GM12878 (cell line): Measurements from ENCODE around the gene TMEM250. TPM values are rescaled to one million over a fixed set of nuclear protein-coding genes. Genes with fewer than 3 reads are reported as not detected.

ENCODE experiments used
- ATAC-seq: fragments of 200-7000 bp; cut with Tn5 transposase; 3 replicates; pipeline ENCODE4 v1.9.1; 2020; ENCODE audit warnings: mild to moderate bottlenecking, moderate library complexity
- BruUV-seq: library from RNA; stranded (reverse); fragments of 400-500 nt; replicated peaks from 2 replicates; lab custom pipeline; 2021; lab: Mats Ljungman, UMichigan
- CTCF ChIA-PET: fragments of 300-600 bp; sonication (Branson Sonifier 250); formaldehyde crosslinking; extraction: SDS; loops from one replicate; lab custom pipeline; 2021; ENCODE audit warnings: inconsistent platforms; lab: Yijun Ruan, JAX
- POLR2A ChIA-PET: fragments of 350-600 bp; formaldehyde crosslinking; extraction: SDS; loops from one replicate; lab custom pipeline; 2021; ENCODE audit warnings: inconsistent platforms; lab: Charles Lee
- RAD21 ChIA-PET: fragments of 300-600 bp; sonication (Branson Sonifier 250); formaldehyde crosslinking; loops from one replicate; lab custom pipeline; 2023; ENCODE audit warnings: antibody characterized with exemption; ENCODE audit not compliant: unreplicated experiment; lab: Charles Lee
- SMC1A ChIA-PET: fragments of 300-600 bp; sonication (Branson Sonifier 250); formaldehyde crosslinking; loops from one replicate; lab custom pipeline; 2023; ENCODE audit not compliant: unreplicated experiment, uncharacterized antibody; lab: Charles Lee
- DNase-seq: peaks from one replicate; pipeline ENCODE4 v3.0.0-alpha.2; 2011; ENCODE audit warnings: low read depth, low spot score
- FAIRE-seq: peaks from 3 replicates; lab custom pipeline; 2011; peaks lifted over from hg19 to GRCh38; lab: Jason Lieb, UNC
- H2AFZ ChIP-seq: 2 replicates; pipeline ENCODE4 v1.6.0; 2011; ENCODE audit warnings: low read depth, low read length, control low read depth; ENCODE audit not compliant: control insufficient read depth
- H3K27ac ChIP-seq: 2 replicates; pipeline ENCODE4 v1.5.1; 2011; ENCODE audit warnings: control low read depth; ENCODE audit not compliant: control insufficient read depth, insufficient read depth
- H3K27me3 ChIP-seq, 2 experiments: replicated peaks in 1 of 2; 2 replicates each; pipeline versions ENCODE4 v1.6.0 to v1.6.1; 2011; ENCODE audit warnings: low read length in 1 of 2; ENCODE audit not compliant: control insufficient read depth in 2 of 2, insufficient read depth in 2 of 2
- H3K36me3 ChIP-seq, 2 experiments: 2 replicates each; pipeline ENCODE4 v1.5.1; 2011; ENCODE audit warnings: low read length in 1 of 2; ENCODE audit not compliant: control insufficient read depth in 2 of 2, insufficient read depth in 2 of 2
- H3K4me1 ChIP-seq: 2 replicates; pipeline ENCODE4 v1.6.1; 2011; ENCODE audit warnings: mild to moderate bottlenecking, low read length, moderate library complexity, mixed read lengths; ENCODE audit not compliant: control insufficient read depth, insufficient read depth
- H3K4me2 ChIP-seq: 2 replicates; pipeline ENCODE4 v1.6.0; 2011; ENCODE audit warnings: control low read depth; ENCODE audit not compliant: control insufficient read depth, insufficient read depth
- H3K4me3 ChIP-seq: fragments of 200-600 bp; sonication (generic); 2 replicates; pipeline ENCODE4 v1.5.1; 2016
- H3K79me2 ChIP-seq: 2 replicates; pipeline ENCODE4 v1.6.0; 2011; ENCODE audit warnings: low read length; ENCODE audit not compliant: control insufficient read depth, insufficient read depth
- H3K9ac ChIP-seq: 2 replicates; pipeline ENCODE4 v1.8.0; 2011; ENCODE audit warnings: low read length, control low read depth, mixed read lengths; ENCODE audit not compliant: control insufficient read depth, insufficient read depth
- H3K9me3 ChIP-seq: replicated peaks from 3 replicates; pipeline ENCODE4 v1.5.1; 2011; ENCODE audit warnings: mild to moderate bottlenecking, low read length; ENCODE audit not compliant: control insufficient read depth, insufficient read depth
- H4K20me1 ChIP-seq: 2 replicates; pipeline ENCODE4 v1.6.0; 2011; ENCODE audit not compliant: control insufficient read depth, insufficient read depth
- BCL11A ChIP-seq: IDR thresholded peaks from 2 replicates; pipeline ENCODE4 v1.6.1; 2011; ENCODE audit warnings: low read depth, low read length
- HCFC1 ChIP-seq: fragments of 150-350 bp; IDR thresholded peaks from 2 replicates; pipeline ENCODE4 v1.6.1; 2014; ENCODE audit warnings: low read length
- IRF4 ChIP-seq: IDR thresholded peaks from 2 replicates; pipeline ENCODE4 v1.6.1; 2011; ENCODE audit warnings: low read depth, low read length
- LARP7 ChIP-seq: fragments of 450-650 bp; IDR thresholded peaks from 2 replicates; pipeline ENCODE4 v1.6.1; 2017; ENCODE audit warnings: mild to moderate bottlenecking
- MTA3 ChIP-seq: IDR thresholded peaks from 2 replicates; pipeline ENCODE4 v1.6.1; 2012; ENCODE audit warnings: low read length, inconsistent platforms, borderline replicate concordance
- MYB ChIP-seq: fragments of 150-350 bp; IDR thresholded peaks from 2 replicates; pipeline ENCODE4 v1.6.1; 2014; ENCODE audit warnings: mild to moderate bottlenecking, low read depth, low read length, borderline replicate concordance
- MYC ChIP-seq: IDR thresholded peaks from 2 replicates; pipeline ENCODE4 v1.6.1; 2011; ENCODE audit warnings: mild to moderate bottlenecking, low read length, moderate library complexity, inconsistent platforms; ENCODE audit not compliant: insufficient read depth, insufficient replicate concordance, insufficient read length, severe bottlenecking
- SREBF1 ChIP-seq: IDR thresholded peaks from 2 replicates; pipeline ENCODE4 v1.6.1; 2012; ENCODE audit warnings: mild to moderate bottlenecking, low read length
- SRF ChIP-seq, 2 experiments: IDR thresholded peaks; 2 replicates each; pipeline ENCODE4 v1.6.1; 2011; ENCODE audit warnings: low read depth in 2 of 2, low read length in 2 of 2, mild to moderate bottlenecking in 1 of 2, moderate library complexity in 1 of 2
- STAT3 ChIP-seq: IDR thresholded peaks from 2 replicates; pipeline ENCODE4 v1.6.1; 2011; ENCODE audit warnings: low read depth, low read length, improper control_type of control experiment
- TBL1XR1 ChIP-seq: IDR thresholded peaks from 2 replicates; pipeline ENCODE4 v1.6.1; 2012; ENCODE audit warnings: low read depth, low read length, improper control_type of control experiment
- TCF7 ChIP-seq: IDR thresholded peaks from 2 replicates; pipeline ENCODE4 v1.6.1; 2014; ENCODE audit warnings: antibody characterized with exemption, borderline replicate concordance
- ZNF274 ChIP-seq: IDR thresholded peaks from one replicate; pipeline ENCODE4 v1.8.0; 2011; ENCODE audit not compliant: insufficient read length, insufficient read depth
- ZSCAN29 ChIP-seq: fragments of 450-650 bp; IDR thresholded peaks from 2 replicates; pipeline ENCODE4 v1.6.1; 2017; ENCODE audit warnings: mild to moderate bottlenecking, moderate library complexity
- whole genome bisulfite sequencing: methylation state at CpG from one replicate; pipeline ENCODE4 v1.1.6; 2016; ENCODE audit warnings: low lambda C conversion rate; ENCODE audit not compliant: insufficient replicate concordance, insufficient coverage; ENCODE audit errors: missing lambda C conversion rate; 5-methylcytosine and 5-hydroxymethylcytosine counted together
- in situ Hi-C: fragments of 300-500 bp; cut with MboI; formaldehyde crosslinking; loops from 9 replicates; pipeline ENCODE4 v1.14.3; 2018; ENCODE audit warnings: mixed read lengths
- intact Hi-C: fragments of 100-400 bp; cut with micrococcal nuclease; formaldehyde crosslinking; loops from one replicate; pipeline ENCODE4 v1.14.2; 2022; ENCODE audit not compliant: unreplicated experiment
- polyA plus RNA-seq, 11 experiments: library from polyadenylated mRNA; depleted of rRNA in 4 of 11; unstranded in 6 of 11; stranded (reverse) in 5 of 11; fragments of >200 nt; fragmentation: Nextera tagmentation in 4 of 11; fragmentation: Illumina TruSeq in 1 of 11; extraction: Ambion mirVana in 4 of 11; extraction: Trizol in 1 of 11; gene quantifications; 1 replicate in 1 of 11; 2 replicates in 10 of 11; pipeline versions ENCODE4 v1.2.1 to v1.2.3, GENCODE V29; 2011 to 2016; ENCODE audit warnings: inconsistent platforms in 2 of 11, missing spikeins in 2 of 11, low read depth in 1 of 11
- total RNA-seq, 4 experiments: library from RNA; depleted of rRNA in 3 of 4; stranded (reverse); fragments of >200 nt in 3 of 4; fragmentation: Illumina TruSeq in 1 of 4; extraction: Trizol in 1 of 4; gene quantifications; 2 replicates each; pipeline versions ENCODE4 v1.2.1 to v1.2.3, GENCODE V29; 2013 to 2021
- TF ChIP-seq, protein P1 (sequence below): IDR thresholded peaks from 2 replicates; pipeline ENCODE4 v1.6.1; 2012; ENCODE audit warnings: low read length, inconsistent platforms
- TF ChIP-seq, protein P2 (sequence below): IDR thresholded peaks from 2 replicates; pipeline ENCODE4 v1.6.1; 2011; ENCODE audit warnings: low read depth, low read length, improper control_type of control experiment, borderline replicate concordance
- TF ChIP-seq, protein P3 (sequence below): fragments of 450-650 bp; IDR thresholded peaks from 2 replicates; pipeline ENCODE4 v1.6.1; 2017; ENCODE audit warnings: antibody characterized with exemption, mild to moderate bottlenecking, moderate library complexity
- TF ChIP-seq, protein P4 (sequence below): fragments of 450-650 bp; IDR thresholded peaks from 2 replicates; pipeline ENCODE4 v1.6.1; 2018; ENCODE audit warnings: mild to moderate bottlenecking, low read depth, moderate library complexity; ENCODE audit not compliant: partially characterized antibody

Gene TMEM250
- total and polyA plus RNA-seq, 10 of the 15 experiments (the other 5 are each of a cell fraction or from before 2014, with no cell fraction given), result 0.39 to 39.9 (median 8.5) TPM

DNA sequence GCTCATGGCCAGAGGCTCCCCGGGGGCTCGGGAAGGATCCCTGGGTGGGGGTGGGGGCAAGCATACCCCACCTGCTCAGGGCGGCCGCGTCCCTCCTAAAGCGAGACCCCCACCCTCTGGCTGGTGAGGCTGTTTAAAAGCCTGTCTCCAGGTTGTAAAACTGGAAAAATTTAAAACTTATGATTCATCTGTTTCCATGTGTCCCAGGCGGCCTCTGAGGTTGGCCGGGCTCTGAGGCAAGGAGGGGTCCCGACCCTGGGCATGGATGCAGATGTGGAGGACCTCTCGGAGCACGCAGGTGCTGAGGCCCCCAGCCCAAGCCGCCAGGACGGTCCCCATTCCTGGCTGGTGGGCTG, 24.2 kb upstream of the TMEM250 start:
- H3K27me3 ChIP-seq, result peaks cover 0 to 2% of the 10 kb centered on the region in 2 experiments; a peak in 2 of 4 replicates
- intact Hi-C loops, result no loop called here
- H3K36me3 ChIP-seq, result no peaks in the 10 kb centered on the region
- ChIA-PET SMC1A (no interaction called here), POLR2A (no interaction called here), CTCF (no interaction called here), RAD21 (no interaction called here)
- BruUV-seq, result no TSS peak
- in situ Hi-C loops, result no loop called here
- no peak overlapping the region for H2AFZ ChIP-seq
- DNase-seq, result no peak
- H3K27ac ChIP-seq, result no peak overlapping the region
- no peak for ATAC-seq
- no peaks in the 10 kb centered on the region for H3K79me2 ChIP-seq
- no peak for FAIRE-seq
- H3K9me3 ChIP-seq, result no peaks in the 10 kb centered on the region
- H3K9ac ChIP-seq, result no peak overlapping the region
- no peak overlapping the region for H3K4me3 ChIP-seq
- 19% methylated on average over 13 of the region's 13 CpGs for WGBS
- no peaks in the 10 kb centered on the region for H4K20me1 ChIP-seq
- no peak overlapping the region for H3K4me2 ChIP-seq
- H3K4me1 ChIP-seq, result no peaks in the 10 kb centered on the region
- TF ChIP-seq, protein P1, sequence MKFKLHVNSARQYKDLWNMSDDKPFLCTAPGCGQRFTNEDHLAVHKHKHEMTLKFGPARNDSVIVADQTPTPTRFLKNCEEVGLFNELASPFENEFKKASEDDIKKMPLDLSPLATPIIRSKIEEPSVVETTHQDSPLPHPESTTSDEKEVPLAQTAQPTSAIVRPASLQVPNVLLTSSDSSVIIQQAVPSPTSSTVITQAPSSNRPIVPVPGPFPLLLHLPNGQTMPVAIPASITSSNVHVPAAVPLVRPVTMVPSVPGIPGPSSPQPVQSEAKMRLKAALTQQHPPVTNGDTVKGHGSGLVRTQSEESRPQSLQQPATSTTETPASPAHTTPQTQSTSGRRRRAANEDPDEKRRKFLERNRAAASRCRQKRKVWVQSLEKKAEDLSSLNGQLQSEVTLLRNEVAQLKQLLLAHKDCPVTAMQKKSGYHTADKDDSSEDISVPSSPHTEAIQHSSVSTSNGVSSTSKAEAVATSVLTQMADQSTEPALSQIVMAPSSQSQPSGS, result no peak
- no peak for TF ChIP-seq MTA3
- TF ChIP-seq TCF7, result no peak
- TF ChIP-seq BCL11A, result no peak
- TF ChIP-seq HCFC1, result no peak
- no peak for TF ChIP-seq LARP7
- TF ChIP-seq, protein P2, sequence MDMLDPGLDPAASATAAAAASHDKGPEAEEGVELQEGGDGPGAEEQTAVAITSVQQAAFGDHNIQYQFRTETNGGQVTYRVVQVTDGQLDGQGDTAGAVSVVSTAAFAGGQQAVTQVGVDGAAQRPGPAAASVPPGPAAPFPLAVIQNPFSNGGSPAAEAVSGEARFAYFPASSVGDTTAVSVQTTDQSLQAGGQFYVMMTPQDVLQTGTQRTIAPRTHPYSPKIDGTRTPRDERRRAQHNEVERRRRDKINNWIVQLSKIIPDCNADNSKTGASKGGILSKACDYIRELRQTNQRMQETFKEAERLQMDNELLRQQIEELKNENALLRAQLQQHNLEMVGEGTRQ, result no peak
- TF ChIP-seq, protein P3, sequence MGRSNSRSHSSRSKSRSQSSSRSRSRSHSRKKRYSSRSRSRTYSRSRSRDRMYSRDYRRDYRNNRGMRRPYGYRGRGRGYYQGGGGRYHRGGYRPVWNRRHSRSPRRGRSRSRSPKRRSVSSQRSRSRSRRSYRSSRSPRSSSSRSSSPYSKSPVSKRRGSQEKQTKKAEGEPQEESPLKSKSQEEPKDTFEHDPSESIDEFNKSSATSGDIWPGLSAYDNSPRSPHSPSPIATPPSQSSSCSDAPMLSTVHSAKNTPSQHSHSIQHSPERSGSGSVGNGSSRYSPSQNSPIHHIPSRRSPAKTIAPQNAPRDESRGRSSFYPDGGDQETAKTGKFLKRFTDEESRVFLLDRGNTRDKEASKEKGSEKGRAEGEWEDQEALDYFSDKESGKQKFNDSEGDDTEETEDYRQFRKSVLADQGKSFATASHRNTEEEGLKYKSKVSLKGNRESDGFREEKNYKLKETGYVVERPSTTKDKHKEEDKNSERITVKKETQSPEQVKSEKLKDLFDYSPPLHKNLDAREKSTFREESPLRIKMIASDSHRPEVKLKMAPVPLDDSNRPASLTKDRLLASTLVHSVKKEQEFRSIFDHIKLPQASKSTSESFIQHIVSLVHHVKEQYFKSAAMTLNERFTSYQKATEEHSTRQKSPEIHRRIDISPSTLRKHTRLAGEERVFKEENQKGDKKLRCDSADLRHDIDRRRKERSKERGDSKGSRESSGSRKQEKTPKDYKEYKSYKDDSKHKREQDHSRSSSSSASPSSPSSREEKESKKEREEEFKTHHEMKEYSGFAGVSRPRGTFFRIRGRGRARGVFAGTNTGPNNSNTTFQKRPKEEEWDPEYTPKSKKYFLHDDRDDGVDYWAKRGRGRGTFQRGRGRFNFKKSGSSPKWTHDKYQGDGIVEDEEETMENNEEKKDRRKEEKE, result no peak
- TF ChIP-seq, protein P4, sequence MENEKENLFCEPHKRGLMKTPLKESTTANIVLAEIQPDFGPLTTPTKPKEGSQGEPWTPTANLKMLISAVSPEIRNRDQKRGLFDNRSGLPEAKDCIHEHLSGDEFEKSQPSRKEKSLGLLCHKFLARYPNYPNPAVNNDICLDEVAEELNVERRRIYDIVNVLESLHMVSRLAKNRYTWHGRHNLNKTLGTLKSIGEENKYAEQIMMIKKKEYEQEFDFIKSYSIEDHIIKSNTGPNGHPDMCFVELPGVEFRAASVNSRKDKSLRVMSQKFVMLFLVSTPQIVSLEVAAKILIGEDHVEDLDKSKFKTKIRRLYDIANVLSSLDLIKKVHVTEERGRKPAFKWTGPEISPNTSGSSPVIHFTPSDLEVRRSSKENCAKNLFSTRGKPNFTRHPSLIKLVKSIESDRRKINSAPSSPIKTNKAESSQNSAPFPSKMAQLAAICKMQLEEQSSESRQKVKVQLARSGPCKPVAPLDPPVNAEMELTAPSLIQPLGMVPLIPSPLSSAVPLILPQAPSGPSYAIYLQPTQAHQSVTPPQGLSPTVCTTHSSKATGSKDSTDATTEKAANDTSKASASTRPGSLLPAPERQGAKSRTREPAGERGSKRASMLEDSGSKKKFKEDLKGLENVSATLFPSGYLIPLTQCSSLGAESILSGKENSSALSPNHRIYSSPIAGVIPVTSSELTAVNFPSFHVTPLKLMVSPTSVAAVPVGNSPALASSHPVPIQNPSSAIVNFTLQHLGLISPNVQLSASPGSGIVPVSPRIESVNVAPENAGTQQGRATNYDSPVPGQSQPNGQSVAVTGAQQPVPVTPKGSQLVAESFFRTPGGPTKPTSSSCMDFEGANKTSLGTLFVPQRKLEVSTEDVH, result no peak
- no peak for TF ChIP-seq ZSCAN29
- TF ChIP-seq IRF4, result no peak
- no peak for TF ChIP-seq SRF (IDR thresholded peaks at IDR 0.05; ENCODE audit: low read depth in 2 of 2, low read length in 2 of 2)
- no peak for TF ChIP-seq SREBF1
- no peak for TF ChIP-seq MYB
- no peak for TF ChIP-seq ZNF274
- no peak for TF ChIP-seq STAT3
- TF ChIP-seq TBL1XR1, result no peak
- TF ChIP-seq MYC, result no peak
